Astrocyte (in vitro differentiated cells and primary cell): ENCODE measurements around the gene FAF1. TPM values are rescaled to one million over a fixed set of nuclear protein-coding genes. Genes with fewer than 3 reads are reported as not detected.

ENCODE experiments used
- DNase-seq: peaks from one replicate; pipeline ENCODE4 v3.0.0-alpha.2; 2010; ENCODE audit warnings: low read depth
- FAIRE-seq: peaks from 2 replicates; lab custom pipeline; 2011; peaks lifted over from hg19 to GRCh38; lab: Jason Lieb, UNC
- H2AFZ ChIP-seq: 2 replicates; pipeline ENCODE4 v1.6.0; 2012; ENCODE audit warnings: low read depth, low read length, inconsistent platforms
- H3K27ac ChIP-seq: 2 replicates; pipeline ENCODE4 v1.5.1; 2011; ENCODE audit warnings: low read depth, low read length, inconsistent platforms
- H3K27me3 ChIP-seq: 2 replicates; pipeline ENCODE4 v1.6.0; 2011; ENCODE audit warnings: low read length, inconsistent platforms; ENCODE audit not compliant: insufficient read depth
- H3K36me3 ChIP-seq: 2 replicates; pipeline ENCODE4 v1.5.1; 2011; ENCODE audit warnings: low read length, inconsistent platforms; ENCODE audit not compliant: insufficient read depth
- H3K4me1 ChIP-seq: 2 replicates; pipeline ENCODE4 v1.5.1; 2011; ENCODE audit warnings: low read length, inconsistent platforms; ENCODE audit not compliant: insufficient read depth
- H3K4me2 ChIP-seq: 2 replicates; pipeline ENCODE4 v1.6.0; 2012; ENCODE audit warnings: low read length, inconsistent platforms
- H3K4me3 ChIP-seq: 2 replicates; pipeline ENCODE4 v1.5.1; 2011; ENCODE audit warnings: low read depth, mild to moderate bottlenecking, low read length, inconsistent platforms; ENCODE audit not compliant: insufficient read depth
- H3K79me2 ChIP-seq: 2 replicates; pipeline ENCODE4 v1.6.0; 2012; ENCODE audit warnings: mild to moderate bottlenecking, low read length, inconsistent platforms; ENCODE audit not compliant: insufficient read depth
- H3K9ac ChIP-seq: 2 replicates; pipeline ENCODE4 v1.6.0; 2012; ENCODE audit warnings: mild to moderate bottlenecking, low read length, inconsistent platforms
- H3K9me3 ChIP-seq: 2 replicates; pipeline ENCODE4 v1.5.1; 2012; ENCODE audit warnings: low read depth, mild to moderate bottlenecking, low read length, inconsistent platforms; ENCODE audit not compliant: insufficient read depth
- H4K20me1 ChIP-seq: 2 replicates; pipeline ENCODE4 v1.6.0; 2012; ENCODE audit warnings: low read length, inconsistent platforms; ENCODE audit not compliant: insufficient read depth
- H3K27ac Mint-ChIP-seq: one replicate; pipeline ENCODE4 v1.8.0; 2021; ENCODE audit warnings: mild to moderate bottlenecking, mixed read lengths; ENCODE audit not compliant: unreplicated experiment
- H3K27me3 Mint-ChIP-seq: one replicate; pipeline ENCODE4 v1.8.0; 2021; ENCODE audit warnings: low read depth, mixed read lengths; ENCODE audit not compliant: unreplicated experiment
- H3K36me3 Mint-ChIP-seq: one replicate; pipeline ENCODE4 v1.8.0; 2021; ENCODE audit warnings: low read depth, mixed read lengths; ENCODE audit not compliant: unreplicated experiment
- H3K4me1 Mint-ChIP-seq: one replicate; pipeline ENCODE4 v1.8.0; 2021; ENCODE audit warnings: low read depth, mixed read lengths; ENCODE audit not compliant: unreplicated experiment
- H3K4me3 Mint-ChIP-seq: one replicate; pipeline ENCODE4 v1.8.0; 2021; ENCODE audit warnings: mild to moderate bottlenecking, moderate library complexity, mixed read lengths; ENCODE audit not compliant: unreplicated experiment
- H3K9me3 Mint-ChIP-seq: one replicate; pipeline ENCODE4 v1.8.0; 2021; ENCODE audit warnings: mild to moderate bottlenecking, mixed read lengths; ENCODE audit not compliant: unreplicated experiment
- EZH2 ChIP-seq: IDR thresholded peaks from 2 replicates; pipeline ENCODE4 v1.6.1; 2012; ENCODE audit warnings: mild to moderate bottlenecking, low read length, inconsistent platforms; ENCODE audit not compliant: insufficient read depth
- total RNA-seq: library from RNA; stranded (reverse); gene quantifications from 2 replicates; pipeline ENCODE4 v1.2.1, GENCODE V29; 2021
- TF ChIP-seq, protein P1 (sequence below): IDR thresholded peaks from 2 replicates; pipeline ENCODE4 v1.5.1; 2011; ENCODE audit warnings: low read depth, mild to moderate bottlenecking, inconsistent platforms, low read length, moderate library complexity; ENCODE audit not compliant: insufficient read depth

Gene FAF1
- total RNA-seq, 1 donor from 2014 or later = 35.4 TPM

DNA sequence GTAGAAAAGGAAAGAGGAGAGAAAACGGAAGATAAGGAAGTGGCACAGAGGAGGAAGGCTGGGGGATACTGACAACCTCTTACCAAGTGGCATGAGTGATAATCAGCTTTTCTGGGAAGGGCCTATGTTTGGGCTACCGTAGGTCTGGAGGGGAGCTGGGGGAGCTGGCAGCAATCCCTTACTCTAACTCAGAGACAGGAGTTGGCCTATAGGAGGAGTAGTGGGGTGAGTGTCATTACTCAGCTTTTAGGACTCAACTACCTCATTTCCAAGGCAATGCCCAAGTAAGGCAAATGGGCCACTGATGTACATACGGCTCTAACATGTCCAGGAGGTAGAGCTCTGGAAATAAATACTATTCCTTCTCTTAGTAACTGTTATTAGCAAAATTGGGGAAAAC is 488.1 kb downstream of the FAF1 start:
- Histone ChIP-seq H3K4me2 (no peak overlapping the region), H3K4me3 (no peak overlapping the region), H3K4me1 (no peaks in the 10 kb centered on the region), H3K9ac (no peak overlapping the region), H3K27me3 (no peaks in the 10 kb centered on the region), H3K36me3 (no peaks in the 10 kb centered on the region), H3K27ac (no peak overlapping the region), H3K9me3 (no peaks in the 10 kb centered on the region), H4K20me1 (no peaks in the 10 kb centered on the region), H3K79me2 (no peaks in the 10 kb centered on the region), H2AFZ (no peak overlapping the region)
- no peaks in the 10 kb centered on the region for H3K9me3 Mint-ChIP-seq
- TF ChIP-seq EZH2 = no peak
- TF ChIP-seq, protein P1, sequence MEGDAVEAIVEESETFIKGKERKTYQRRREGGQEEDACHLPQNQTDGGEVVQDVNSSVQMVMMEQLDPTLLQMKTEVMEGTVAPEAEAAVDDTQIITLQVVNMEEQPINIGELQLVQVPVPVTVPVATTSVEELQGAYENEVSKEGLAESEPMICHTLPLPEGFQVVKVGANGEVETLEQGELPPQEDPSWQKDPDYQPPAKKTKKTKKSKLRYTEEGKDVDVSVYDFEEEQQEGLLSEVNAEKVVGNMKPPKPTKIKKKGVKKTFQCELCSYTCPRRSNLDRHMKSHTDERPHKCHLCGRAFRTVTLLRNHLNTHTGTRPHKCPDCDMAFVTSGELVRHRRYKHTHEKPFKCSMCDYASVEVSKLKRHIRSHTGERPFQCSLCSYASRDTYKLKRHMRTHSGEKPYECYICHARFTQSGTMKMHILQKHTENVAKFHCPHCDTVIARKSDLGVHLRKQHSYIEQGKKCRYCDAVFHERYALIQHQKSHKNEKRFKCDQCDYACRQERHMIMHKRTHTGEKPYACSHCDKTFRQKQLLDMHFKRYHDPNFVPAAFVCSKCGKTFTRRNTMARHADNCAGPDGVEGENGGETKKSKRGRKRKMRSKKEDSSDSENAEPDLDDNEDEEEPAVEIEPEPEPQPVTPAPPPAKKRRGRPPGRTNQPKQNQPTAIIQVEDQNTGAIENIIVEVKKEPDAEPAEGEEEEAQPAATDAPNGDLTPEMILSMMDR = no peak
- H3K27me3 Mint-ChIP-seq = no peaks in the 10 kb centered on the region
- H3K4me3 Mint-ChIP-seq = no peak overlapping the region
- H3K4me1 Mint-ChIP-seq = peaks cover 4% of the 10 kb centered on the region
- DNase-seq (no peak), FAIRE-seq (no peak)
- H3K27ac Mint-ChIP-seq = no peak overlapping the region
- H3K36me3 Mint-ChIP-seq = peaks cover 2% of the 10 kb centered on the region

DNA sequence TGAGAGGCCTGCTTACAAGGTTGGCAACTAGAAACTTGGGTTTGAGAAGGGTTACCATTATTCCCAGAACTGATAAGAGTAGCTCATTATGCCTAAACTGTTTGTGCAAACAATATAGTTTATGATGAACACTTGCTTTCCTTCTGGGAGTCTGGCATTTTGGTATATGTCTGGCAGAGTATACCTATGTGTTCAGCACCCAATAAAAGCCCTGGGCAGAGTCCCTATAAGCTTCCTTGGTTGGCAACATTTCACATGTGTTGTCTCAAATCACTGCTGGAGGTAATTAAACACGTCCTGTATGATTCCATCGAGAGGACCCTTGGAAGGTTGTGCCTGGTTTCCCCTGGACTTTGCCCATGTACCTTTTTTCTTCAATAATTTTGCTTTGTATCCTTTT is 497.1 kb downstream of the FAF1 start:
- TF ChIP-seq EZH2 = no peak
- TF ChIP-seq, protein P1 = no peak
- Mint-ChIP-seq H3K27ac (no peak overlapping the region), H3K4me3 (no peak overlapping the region), H3K9me3 (no peaks in the 10 kb centered on the region), H3K27me3 (no peaks in the 10 kb centered on the region), H3K4me1 (peaks cover 3% of the 10 kb centered on the region), H3K36me3 (peaks cover 2% of the 10 kb centered on the region)
- FAIRE-seq (no peak), DNase-seq (no peak)
- H3K79me2 ChIP-seq = no peaks in the 10 kb centered on the region
- no peaks in the 10 kb centered on the region for H4K20me1 ChIP-seq
- H3K27me3 ChIP-seq = no peaks in the 10 kb centered on the region
- no peaks in the 10 kb centered on the region for H3K4me1 ChIP-seq
- H3K4me3 ChIP-seq = no peak overlapping the region
- no peaks in the 10 kb centered on the region for H3K36me3 ChIP-seq
- H3K27ac ChIP-seq = no peak overlapping the region
- H3K4me2 ChIP-seq = no peak overlapping the region
- H3K9me3 ChIP-seq = no peaks in the 10 kb centered on the region
- no peak overlapping the region for H2AFZ ChIP-seq
- H3K9ac ChIP-seq = no peak overlapping the region

DNA sequence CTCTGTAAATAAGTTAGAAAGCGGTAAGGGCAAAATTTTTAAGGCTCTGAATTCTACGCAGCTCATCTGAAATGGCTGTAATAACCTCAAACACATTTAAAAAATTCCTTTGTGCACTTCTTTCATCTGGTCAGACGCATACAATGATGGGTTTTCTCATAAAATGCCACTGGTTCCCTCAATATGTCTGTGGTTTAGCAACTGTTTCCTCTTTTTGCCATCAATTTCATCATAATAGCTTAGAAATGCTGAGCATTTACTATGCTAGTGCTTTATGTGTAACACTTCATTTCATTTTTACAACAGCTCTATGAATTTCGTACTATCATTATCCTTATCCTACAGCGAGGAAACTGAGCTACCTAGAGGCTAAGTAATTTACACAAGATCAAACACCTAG is 501.6 kb downstream of the FAF1 start:
- Mint-ChIP-seq H3K4me1 (peaks cover 3% of the 10 kb centered on the region), H3K4me3 (no peak overlapping the region), H3K36me3 (peaks cover 2% of the 10 kb centered on the region), H3K9me3 (no peaks in the 10 kb centered on the region), H3K27me3 (peaks cover 2% of the 10 kb centered on the region), H3K27ac (peak overlapping the region; percentile 63)
- Histone ChIP-seq H3K4me1 (no peaks in the 10 kb centered on the region), H3K27ac (no peak overlapping the region), H3K79me2 (no peaks in the 10 kb centered on the region), H3K27me3 (no peaks in the 10 kb centered on the region), H4K20me1 (no peaks in the 10 kb centered on the region), H3K36me3 (no peaks in the 10 kb centered on the region), H2AFZ (no peak overlapping the region), H3K9ac (no peak overlapping the region), H3K4me2 (no peak overlapping the region), H3K9me3 (no peaks in the 10 kb centered on the region), H3K4me3 (no peak overlapping the region)
- no peak for TF ChIP-seq EZH2
- TF ChIP-seq, protein P1 = no peak
- FAIRE-seq = no peak
- no peak for DNase-seq
